ENCODE results near the gene MPP2.

The MPP2 gene

GRCh38 chr17:43900858-43901754 lies 6.2 kb downstream of the MPP2 start (continued):
- TF ChIP-seq, protein P1, sequence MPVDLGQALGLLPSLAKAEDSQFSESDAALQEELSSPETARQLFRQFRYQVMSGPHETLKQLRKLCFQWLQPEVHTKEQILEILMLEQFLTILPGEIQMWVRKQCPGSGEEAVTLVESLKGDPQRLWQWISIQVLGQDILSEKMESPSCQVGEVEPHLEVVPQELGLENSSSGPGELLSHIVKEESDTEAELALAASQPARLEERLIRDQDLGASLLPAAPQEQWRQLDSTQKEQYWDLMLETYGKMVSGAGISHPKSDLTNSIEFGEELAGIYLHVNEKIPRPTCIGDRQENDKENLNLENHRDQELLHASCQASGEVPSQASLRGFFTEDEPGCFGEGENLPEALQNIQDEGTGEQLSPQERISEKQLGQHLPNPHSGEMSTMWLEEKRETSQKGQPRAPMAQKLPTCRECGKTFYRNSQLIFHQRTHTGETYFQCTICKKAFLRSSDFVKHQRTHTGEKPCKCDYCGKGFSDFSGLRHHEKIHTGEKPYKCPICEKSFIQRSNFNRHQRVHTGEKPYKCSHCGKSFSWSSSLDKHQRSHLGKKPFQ (tag by site-specific recombination; IDR thresholded peaks at IDR 0.05), result no peak
- no peak for TF ChIP-seq ZIC2 (tag by site-specific recombination; IDR thresholded peaks at IDR 0.05)
- TF ChIP-seq ZNF529 (tag by site-specific recombination; IDR thresholded peaks at IDR 0.05; ENCODE audit: insufficient replicate concordance), result no peak
- TF ChIP-seq ZNF585B (tag by site-specific recombination; IDR thresholded peaks at IDR 0.05), result no peak
- peak; percentile 51; the same call in 1 of the 2 replicates for TF ChIP-seq ZBTB48 (tag by site-specific recombination; IDR thresholded peaks at IDR 0.05)
- no peak for TF ChIP-seq ZNF623 (tag by site-specific recombination; IDR thresholded peaks at IDR 0.05)
- peak; percentile 84 for TF ChIP-seq PRDM10 (tag by site-specific recombination; IDR thresholded peaks at IDR 0.05)
- no peak for TF ChIP-seq ZNF580 (tag by site-specific recombination; IDR thresholded peaks at IDR 0.05)
- no peak for TF ChIP-seq ZNF146 (tag by site-specific recombination; IDR thresholded peaks at IDR 0.05)
- peak; percentile 76; the same call in 1 of the 2 replicates for TF ChIP-seq ZBTB7A (tag by site-specific recombination; IDR thresholded peaks at IDR 0.05; ENCODE audit: low read depth)
- no peak for TF ChIP-seq ZFP37 (tag by site-specific recombination; IDR thresholded peaks at IDR 0.05)
- no peak for TF ChIP-seq ZNF16 (tag by site-specific recombination; IDR thresholded peaks at IDR 0.05; ENCODE audit: low read depth)
- no peak for TF ChIP-seq KLF9 (tag by site-specific recombination; IDR thresholded peaks at IDR 0.05; ENCODE audit: low read depth)
- TF ChIP-seq ZSCAN5A (tag by site-specific recombination; IDR thresholded peaks at IDR 0.05), result no peak
- no peak for TF ChIP-seq ZNF292 (tag by site-specific recombination; IDR thresholded peaks at IDR 0.05; ENCODE audit: borderline replicate concordance, low read depth)
- no peak for TF ChIP-seq PRDM1 (tag by site-specific recombination; IDR thresholded peaks at IDR 0.05)
- no peak for TF ChIP-seq ZNF140 (tag by site-specific recombination; IDR thresholded peaks at IDR 0.05)
- TF ChIP-seq ZNF707 (tag by site-specific recombination; IDR thresholded peaks at IDR 0.05), result no peak
- TF ChIP-seq ZNF121 (tag by site-specific recombination; IDR thresholded peaks at IDR 0.05), result no peak
- no peak; the same call in 1 of the 2 replicates for TF ChIP-seq MZF1 (tag by site-specific recombination; IDR thresholded peaks at IDR 0.05; ENCODE audit: borderline replicate concordance)
- TF ChIP-seq, protein P2, sequence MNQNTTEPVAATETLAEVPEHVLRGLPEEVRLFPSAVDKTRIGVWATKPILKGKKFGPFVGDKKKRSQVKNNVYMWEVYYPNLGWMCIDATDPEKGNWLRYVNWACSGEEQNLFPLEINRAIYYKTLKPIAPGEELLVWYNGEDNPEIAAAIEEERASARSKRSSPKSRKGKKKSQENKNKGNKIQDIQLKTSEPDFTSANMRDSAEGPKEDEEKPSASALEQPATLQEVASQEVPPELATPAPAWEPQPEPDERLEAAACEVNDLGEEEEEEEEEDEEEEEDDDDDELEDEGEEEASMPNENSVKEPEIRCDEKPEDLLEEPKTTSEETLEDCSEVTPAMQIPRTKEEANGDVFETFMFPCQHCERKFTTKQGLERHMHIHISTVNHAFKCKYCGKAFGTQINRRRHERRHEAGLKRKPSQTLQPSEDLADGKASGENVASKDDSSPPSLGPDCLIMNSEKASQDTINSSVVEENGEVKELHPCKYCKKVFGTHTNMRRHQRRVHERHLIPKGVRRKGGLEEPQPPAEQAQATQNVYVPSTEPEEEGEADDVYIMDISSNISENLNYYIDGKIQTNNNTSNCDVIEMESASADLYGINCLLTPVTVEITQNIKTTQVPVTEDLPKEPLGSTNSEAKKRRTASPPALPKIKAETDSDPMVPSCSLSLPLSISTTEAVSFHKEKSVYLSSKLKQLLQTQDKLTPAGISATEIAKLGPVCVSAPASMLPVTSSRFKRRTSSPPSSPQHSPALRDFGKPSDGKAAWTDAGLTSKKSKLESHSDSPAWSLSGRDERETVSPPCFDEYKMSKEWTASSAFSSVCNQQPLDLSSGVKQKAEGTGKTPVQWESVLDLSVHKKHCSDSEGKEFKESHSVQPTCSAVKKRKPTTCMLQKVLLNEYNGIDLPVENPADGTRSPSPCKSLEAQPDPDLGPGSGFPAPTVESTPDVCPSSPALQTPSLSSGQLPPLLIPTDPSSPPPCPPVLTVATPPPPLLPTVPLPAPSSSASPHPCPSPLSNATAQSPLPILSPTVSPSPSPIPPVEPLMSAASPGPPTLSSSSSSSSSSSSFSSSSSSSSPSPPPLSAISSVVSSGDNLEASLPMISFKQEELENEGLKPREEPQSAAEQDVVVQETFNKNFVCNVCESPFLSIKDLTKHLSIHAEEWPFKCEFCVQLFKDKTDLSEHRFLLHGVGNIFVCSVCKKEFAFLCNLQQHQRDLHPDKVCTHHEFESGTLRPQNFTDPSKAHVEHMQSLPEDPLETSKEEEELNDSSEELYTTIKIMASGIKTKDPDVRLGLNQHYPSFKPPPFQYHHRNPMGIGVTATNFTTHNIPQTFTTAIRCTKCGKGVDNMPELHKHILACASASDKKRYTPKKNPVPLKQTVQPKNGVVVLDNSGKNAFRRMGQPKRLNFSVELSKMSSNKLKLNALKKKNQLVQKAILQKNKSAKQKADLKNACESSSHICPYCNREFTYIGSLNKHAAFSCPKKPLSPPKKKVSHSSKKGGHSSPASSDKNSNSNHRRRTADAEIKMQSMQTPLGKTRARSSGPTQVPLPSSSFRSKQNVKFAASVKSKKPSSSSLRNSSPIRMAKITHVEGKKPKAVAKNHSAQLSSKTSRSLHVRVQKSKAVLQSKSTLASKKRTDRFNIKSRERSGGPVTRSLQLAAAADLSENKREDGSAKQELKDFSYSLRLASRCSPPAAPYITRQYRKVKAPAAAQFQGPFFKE (tag by site-specific recombination; IDR thresholded peaks at IDR 0.05; ENCODE audit: borderline replicate concordance), result no peak
- TF ChIP-seq, protein P3, sequence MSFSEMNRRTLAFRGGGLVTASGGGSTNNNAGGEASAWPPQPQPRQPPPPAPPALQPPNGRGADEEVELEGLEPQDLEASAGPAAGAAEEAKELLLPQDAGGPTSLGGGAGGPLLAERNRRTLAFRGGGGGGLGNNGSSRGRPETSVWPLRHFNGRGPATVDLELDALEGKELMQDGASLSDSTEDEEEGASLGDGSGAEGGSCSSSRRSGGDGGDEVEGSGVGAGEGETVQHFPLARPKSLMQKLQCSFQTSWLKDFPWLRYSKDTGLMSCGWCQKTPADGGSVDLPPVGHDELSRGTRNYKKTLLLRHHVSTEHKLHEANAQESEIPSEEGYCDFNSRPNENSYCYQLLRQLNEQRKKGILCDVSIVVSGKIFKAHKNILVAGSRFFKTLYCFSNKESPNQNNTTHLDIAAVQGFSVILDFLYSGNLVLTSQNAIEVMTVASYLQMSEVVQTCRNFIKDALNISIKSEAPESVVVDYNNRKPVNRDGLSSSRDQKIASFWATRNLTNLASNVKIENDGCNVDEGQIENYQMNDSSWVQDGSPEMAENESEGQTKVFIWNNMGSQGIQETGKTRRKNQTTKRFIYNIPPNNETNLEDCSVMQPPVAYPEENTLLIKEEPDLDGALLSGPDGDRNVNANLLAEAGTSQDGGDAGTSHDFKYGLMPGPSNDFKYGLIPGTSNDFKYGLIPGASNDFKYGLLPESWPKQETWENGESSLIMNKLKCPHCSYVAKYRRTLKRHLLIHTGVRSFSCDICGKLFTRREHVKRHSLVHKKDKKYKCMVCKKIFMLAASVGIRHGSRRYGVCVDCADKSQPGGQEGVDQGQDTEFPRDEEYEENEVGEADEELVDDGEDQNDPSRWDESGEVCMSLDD (tag by site-specific recombination; IDR thresholded peaks at IDR 0.05), result peak; percentile 14; the same call in 1 of the 2 replicates
- TF ChIP-seq ZSCAN23 (tag by site-specific recombination; IDR thresholded peaks at IDR 0.05), result no peak
